Mesothelial cell of epicardium (in vitro differentiated cells): ENCODE measurements around the gene FNDC5. TPM values are rescaled to one million over a fixed set of nuclear protein-coding genes. Genes with fewer than 3 reads are reported as not detected.
A peak's percentile ranks its signal among the peaks of the same experiment; 100 is the strongest.

ENCODE experiments used
- DNase-seq, 2 experiments: peaks; one replicate each; pipeline ENCODE4 v3.0.0; 2021; ENCODE audit warnings: low spot score in 2 of 2; ENCODE audit not compliant: unreplicated experiment in 2 of 2
- H3K27ac Mint-ChIP-seq: 2 replicates; pipeline ENCODE4 v1.8.0; 2021; ENCODE audit warnings: mixed read lengths
- H3K27me3 Mint-ChIP-seq: 2 replicates; pipeline ENCODE4 v1.8.0; 2021; ENCODE audit warnings: low read depth, mixed read lengths
- H3K36me3 Mint-ChIP-seq: 2 replicates; pipeline ENCODE4 v1.8.0; 2021; ENCODE audit warnings: mixed read lengths
- H3K4me1 Mint-ChIP-seq: 2 replicates; pipeline ENCODE4 v1.8.0; 2021; ENCODE audit warnings: mixed read lengths
- H3K4me3 Mint-ChIP-seq: 2 replicates; pipeline ENCODE4 v1.8.0; 2021; ENCODE audit warnings: mild to moderate bottlenecking, moderate library complexity, mixed read lengths
- H3K9me3 Mint-ChIP-seq: 2 replicates; pipeline ENCODE4 v1.8.0; 2021; ENCODE audit warnings: mixed read lengths
- CTCF ChIP-seq: fragments of 200-600 bp; sonication (generic); IDR thresholded peaks from one replicate; pipeline ENCODE4 v1.5.0; 2021; ENCODE audit warnings: antibody characterized with exemption; ENCODE audit not compliant: unreplicated experiment
- total RNA-seq: library from RNA; stranded (reverse); gene quantifications from 3 replicates; pipeline ENCODE4 v1.2.1, GENCODE V29; 2021

Gene FNDC5
- total RNA-seq, 1 donor from 2014 or later: 164 TPM

GRCh38 chr1:32872192-32872460 lies 1.4 kb upstream of the FNDC5 start:
- H3K27me3 Mint-ChIP-seq: peaks cover 8% of the 10 kb centered on the region
- H3K9me3 Mint-ChIP-seq: no peaks in the 10 kb centered on the region
- peak in 1 of 2 experiments; percentile 38 for DNase-seq
- peak overlapping the region; percentile 84 for H3K4me3 Mint-ChIP-seq
- no peak for TF ChIP-seq CTCF
- peaks cover 44% of the 10 kb centered on the region for H3K4me1 Mint-ChIP-seq
- peak overlapping the region; percentile 80 for H3K27ac Mint-ChIP-seq
- peaks cover 11% of the 10 kb centered on the region for H3K36me3 Mint-ChIP-seq

GRCh38 chr1:32871364-32872191 lies 866 bp upstream of the FNDC5 start:
- DNase-seq: peak in 1 of 2 experiments; percentile 38
- peaks cover 14% of the 10 kb centered on the region for H3K36me3 Mint-ChIP-seq
- TF ChIP-seq CTCF: no peak
- H3K9me3 Mint-ChIP-seq: no peaks in the 10 kb centered on the region
- peaks cover 8% of the 10 kb centered on the region for H3K27me3 Mint-ChIP-seq
- H3K4me3 Mint-ChIP-seq: peak overlapping the region; percentile 84
- peaks cover 44% of the 10 kb centered on the region for H3K4me1 Mint-ChIP-seq
- peak overlapping the region; percentile 80 for H3K27ac Mint-ChIP-seq

GRCh38 chr1:32869923-32870614 lies 643 bp downstream of the FNDC5 start:
- H3K4me1 Mint-ChIP-seq: peaks cover 39% of the 10 kb centered on the region
- H3K9me3 Mint-ChIP-seq: no peaks in the 10 kb centered on the region
- peak overlapping the region; percentile 60 for H3K27ac Mint-ChIP-seq
- peak overlapping the region; percentile 80 for H3K4me3 Mint-ChIP-seq
- peak in 1 of 2 experiments; percentile 38 for DNase-seq
- H3K36me3 Mint-ChIP-seq: peaks cover 19% of the 10 kb centered on the region
- no peak for TF ChIP-seq CTCF
- H3K27me3 Mint-ChIP-seq: no peaks in the 10 kb centered on the region

- Mint-ChIP-seq H3K4me3 (peak overlapping the region; percentile 80), H3K9me3 (no peaks in the 10 kb centered on the region), H3K27ac (peak overlapping the region; percentile 60), H3K36me3 (peaks cover 26% of the 10 kb centered on the region), H3K27me3 (no peaks in the 10 kb centered on the region), H3K4me1 (peaks cover 34% of the 10 kb centered on the region)
- peak in 1 of 2 experiments; percentile 29 for DNase-seq
- no peak for TF ChIP-seq CTCF
Observed at GRCh38 chr1:32868806-32869455, 1.8 kb downstream of the FNDC5 start.

- DNase-seq: peak in 1 of 2 experiments; percentile 29
- no peaks in the 10 kb centered on the region for H3K9me3 Mint-ChIP-seq
- no peaks in the 10 kb centered on the region for H3K27me3 Mint-ChIP-seq
- TF ChIP-seq CTCF: no peak
- H3K4me3 Mint-ChIP-seq: no peak overlapping the region
- peaks cover 34% of the 10 kb centered on the region for H3K4me1 Mint-ChIP-seq
- no peak overlapping the region for H3K27ac Mint-ChIP-seq
- peaks cover 32% of the 10 kb centered on the region for H3K36me3 Mint-ChIP-seq
Observed at GRCh38 chr1:32868085-32868484, 2.6 kb downstream of the FNDC5 start.
